Stimulated activated CD4-positive, alpha-beta T cell treated with anti-CD3 and anti-CD28 coated beads, Interleukin-4, amount 100 ng/mL, for 48 hours (primary cell): ENCODE data around the gene MAP9.
"Not testable (repeated sequence)": the region's sequence is repeated elsewhere in the genome, so short reads cannot be mapped to it uniquely, and the experiment has no call there.

Experiments
- DNase-seq, 2 donors: peaks; one replicate each; pipeline ENCODE4 v3.0.0-alpha.2; 2020; ENCODE audit warnings: low read depth in 2 of 2

Gene MAP9

DNA sequence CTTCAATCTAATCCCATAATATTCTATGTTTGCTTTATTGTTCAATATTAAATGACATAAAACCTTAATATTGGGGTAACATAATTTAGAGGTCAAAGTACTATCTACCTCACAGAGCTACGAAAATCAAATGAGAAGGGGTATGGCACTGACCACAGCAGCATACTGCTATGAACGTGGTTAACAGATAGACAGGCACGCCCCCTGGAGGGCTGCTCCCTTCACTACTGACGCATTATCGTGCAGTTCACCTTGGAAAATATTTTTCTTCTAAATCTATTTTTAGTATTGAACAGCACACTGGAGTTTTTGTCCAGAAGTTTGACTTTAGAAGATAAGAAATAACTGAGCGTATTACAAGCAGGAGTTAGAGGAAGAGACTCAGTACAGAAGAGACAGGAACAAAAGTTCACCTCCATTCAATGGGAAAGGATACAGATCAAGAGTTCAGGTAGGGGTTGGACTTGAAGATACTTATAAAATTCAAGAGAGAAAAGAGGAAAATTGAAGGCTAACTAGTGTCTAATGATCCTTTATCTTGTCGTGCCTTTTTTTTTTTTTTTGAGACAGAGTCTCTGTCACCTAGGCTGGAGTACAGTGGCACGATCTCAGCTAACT is 22.7 kb downstream of the MAP9 start:
- peak; percentile 23 to 24 for DNase-seq

DNA sequence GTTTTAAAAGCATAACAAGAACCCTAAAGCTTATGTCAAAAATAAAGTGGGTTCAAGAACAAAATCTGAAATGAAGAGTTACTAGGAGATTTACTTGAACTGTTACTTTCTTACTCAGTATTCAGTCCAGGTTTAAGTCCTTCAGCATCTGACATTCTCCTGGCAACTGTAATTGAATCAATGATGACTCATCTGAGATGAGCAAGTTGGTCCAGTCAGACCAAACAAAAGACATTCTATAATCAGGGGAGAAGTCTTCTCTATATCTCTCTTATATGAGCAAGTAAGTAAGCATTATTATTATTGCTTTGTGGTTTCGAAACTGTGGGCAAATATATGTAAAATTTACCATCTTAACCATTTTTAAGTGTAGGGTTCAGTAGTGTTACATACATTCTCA is 34.6 kb downstream of the MAP9 start:
- no peak for DNase-seq

DNA sequence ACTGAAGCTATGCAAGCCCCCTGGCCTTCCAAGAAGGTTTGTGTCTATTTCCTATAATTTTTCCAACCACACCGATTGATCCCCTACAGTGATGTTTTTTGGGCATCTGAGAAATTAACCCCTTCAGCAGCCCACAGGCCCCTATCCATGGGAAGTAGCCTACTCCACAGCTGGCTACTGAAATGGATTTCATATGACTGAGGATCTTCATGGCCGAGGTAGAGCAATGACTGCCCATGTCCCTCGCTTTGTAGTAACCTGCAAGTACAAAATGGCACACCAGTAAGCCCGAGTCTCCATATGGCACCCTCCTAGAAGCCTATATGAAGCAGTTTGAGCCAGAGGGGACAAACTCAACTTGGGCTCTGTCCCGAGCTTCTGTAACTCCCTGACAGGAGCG is 36.8 kb downstream of the MAP9 start:
- DNase-seq, result no peak

DNA sequence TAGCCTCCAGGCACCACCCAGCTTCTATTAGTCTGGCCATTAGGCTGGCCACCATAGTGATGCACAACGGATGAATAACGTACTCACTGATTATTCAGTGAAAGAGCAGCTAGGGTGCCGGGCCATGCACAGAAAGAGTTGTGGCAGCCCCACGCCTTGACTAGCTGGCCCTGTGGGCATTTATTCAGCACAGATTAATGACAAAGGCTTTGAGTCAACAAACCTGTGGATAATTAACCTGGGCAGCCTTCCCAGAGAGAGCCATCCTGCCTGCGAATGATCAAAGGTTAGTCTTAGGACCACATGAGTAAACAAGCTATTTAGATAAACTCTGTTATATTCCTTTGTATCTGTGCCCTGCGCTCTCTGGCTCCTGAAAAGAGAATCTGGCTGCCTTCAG is 37.2 kb downstream of the MAP9 start:
- DNase-seq, result no peak

DNA sequence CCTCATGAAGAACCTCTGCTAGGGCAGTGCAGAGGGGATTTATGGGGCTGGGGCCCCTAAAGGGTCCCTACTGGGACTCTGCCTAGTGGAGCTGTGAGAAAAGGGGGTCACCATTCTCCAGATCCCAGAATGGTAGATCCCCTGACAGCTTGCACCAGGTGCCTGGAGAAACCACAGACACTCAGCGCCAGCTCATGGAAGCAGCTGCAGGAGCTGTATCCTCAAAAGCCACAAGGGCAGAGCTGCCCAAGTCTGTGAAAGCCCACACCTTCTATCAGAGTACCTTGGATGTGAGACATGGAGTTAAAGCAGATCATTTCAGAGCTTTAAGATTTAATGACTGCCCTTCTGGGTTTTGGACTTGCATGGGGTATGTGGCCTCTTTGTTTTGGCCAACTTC is 38.6 kb downstream of the MAP9 start:
- no peak for DNase-seq

DNA sequence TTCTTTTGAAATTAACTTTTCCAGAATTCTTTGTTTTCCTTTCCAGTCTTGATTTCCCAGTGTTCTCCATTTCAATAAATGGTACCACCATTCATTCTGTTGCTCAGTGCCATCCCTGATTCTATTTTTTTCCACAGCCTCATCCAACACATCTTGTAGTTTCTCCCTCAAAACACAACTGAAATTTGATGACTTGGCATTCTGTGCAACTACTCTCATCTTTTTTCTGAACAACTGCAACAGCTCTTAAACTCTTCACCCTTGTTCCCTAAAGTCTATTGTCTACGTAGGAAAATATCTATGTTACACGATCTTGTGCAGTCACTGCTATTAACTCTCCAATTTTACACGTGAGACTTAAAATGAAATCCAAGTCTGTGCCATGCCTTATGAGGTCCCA is 40.5 kb downstream of the MAP9 start:
- DNase-seq, result no peak

DNA sequence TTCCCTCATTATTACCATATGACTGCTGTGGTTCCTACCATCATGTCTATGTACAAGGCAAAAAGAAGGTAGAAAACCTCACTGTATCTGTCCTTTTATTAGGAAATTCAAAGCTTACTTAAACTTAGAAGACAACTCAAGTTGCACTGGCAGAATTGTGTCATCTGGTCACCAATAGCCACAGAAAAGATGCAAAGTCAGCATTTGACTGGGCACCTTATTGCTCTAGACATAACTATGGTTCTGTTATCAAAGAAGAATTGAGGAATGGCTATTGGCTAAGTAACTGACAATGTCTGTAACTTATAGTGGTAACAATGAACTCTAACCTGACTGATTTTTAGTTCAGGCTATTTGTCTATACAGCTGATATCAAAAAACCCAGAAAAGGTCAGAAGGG is 45.3 kb downstream of the MAP9 start:
- DNase-seq, result no peak

DNA sequence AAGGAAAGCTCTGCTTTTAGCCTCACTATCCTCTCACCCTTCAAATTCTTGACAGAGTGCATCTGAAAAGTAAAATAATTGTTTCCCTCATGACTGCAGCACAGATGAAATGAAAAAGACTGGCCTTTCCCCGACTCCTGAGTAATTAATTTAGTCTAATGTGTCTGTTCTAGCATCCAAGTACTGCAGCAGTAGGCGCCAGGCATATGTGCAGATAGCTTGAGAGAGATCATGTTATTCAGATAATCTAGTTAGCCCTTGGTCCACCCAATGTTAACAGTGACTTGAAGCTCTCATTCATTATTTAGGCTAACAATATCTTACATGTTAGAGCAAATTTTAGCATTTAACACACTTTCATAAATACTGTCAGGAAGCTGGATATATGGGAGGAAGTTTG is 54.0 kb downstream of the MAP9 start:
- no peak for DNase-seq

DNA sequence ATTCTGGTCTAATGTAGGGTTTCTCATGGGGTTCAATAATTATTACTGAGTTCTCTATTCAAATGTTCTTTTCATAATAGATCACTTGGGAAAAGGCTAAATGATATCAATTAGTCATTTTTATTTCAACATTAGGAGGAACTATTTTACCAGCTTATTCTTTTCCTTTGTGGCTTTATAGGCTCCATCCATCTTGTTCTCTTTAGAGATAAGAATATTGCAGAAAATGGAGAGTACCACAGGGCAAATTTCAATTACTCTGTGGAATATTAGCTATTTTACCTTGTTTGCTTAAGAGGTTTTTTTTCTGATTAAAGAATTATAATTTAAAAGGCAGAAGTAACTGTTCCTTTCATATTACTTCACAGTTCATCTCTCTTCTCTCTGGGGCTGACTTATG is 55.8 kb downstream of the MAP9 start:
- DNase-seq, result no peak

DNA sequence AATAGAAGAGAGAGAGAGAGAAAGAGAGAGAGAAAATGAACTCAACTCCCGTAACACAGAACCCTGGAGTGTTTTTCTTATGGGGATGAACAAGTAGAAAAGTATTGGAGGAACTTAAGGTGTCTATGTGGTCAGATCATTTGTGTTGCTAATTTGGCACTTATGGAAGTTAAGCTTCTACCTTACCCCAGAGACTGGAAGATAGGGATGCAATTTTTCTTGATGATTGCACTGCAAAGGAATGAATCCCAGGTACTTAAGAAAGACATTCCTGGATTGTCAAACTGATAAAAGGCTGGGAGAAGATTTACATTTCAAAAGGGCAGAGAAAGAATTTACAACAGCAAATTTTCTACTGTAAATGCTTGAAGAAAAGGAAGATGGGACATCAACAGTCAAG is 57.2 kb downstream of the MAP9 start:
- no peak for DNase-seq

DNA sequence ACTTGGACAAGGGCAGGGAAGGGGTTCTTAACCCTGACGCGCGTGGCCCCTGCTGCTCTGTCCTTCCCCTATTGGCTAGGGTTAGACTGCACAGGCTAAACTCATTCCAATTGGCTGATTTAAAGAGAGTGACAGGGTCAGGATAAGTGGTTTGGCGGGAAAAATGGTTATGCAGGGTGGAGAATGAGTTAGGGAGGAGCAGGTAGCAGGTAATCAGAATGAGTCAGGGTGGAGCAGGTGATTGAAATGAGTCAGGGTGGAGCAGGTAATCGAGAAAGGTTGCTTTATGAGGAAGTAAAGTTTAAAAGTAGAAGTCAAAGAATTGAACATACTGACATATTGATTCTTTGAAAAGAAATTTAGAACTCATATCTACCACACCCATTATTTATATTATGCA is 64.7 kb downstream of the MAP9 start:
- DNase-seq, result not testable (repeated sequence)

DNA sequence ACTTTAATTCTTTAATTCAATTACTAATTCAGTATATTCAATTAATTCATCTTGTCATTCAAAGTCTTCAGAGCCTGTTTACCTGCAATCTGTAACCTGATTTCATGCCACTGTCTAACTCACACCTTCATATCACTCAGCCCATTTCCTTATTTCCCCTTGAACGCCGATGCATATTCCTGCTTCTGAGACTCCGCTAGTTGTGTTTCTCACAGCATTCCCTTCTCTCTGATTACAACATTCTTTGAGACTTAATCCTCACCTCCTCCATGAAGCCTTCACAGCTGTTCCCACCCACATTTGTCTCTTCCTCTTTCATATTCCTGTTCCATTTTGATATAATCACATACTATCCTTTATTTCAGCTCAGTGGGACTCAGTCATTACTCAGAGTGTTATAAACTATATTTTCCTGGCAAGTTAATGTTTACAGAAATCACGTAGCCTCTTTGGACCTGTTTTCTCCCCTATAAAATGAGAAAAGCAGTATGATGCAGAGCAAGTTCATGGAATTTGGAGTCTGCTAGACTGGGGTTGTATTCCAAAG is 69.0 kb downstream of the MAP9 start:
- DNase-seq, result no peak

DNA sequence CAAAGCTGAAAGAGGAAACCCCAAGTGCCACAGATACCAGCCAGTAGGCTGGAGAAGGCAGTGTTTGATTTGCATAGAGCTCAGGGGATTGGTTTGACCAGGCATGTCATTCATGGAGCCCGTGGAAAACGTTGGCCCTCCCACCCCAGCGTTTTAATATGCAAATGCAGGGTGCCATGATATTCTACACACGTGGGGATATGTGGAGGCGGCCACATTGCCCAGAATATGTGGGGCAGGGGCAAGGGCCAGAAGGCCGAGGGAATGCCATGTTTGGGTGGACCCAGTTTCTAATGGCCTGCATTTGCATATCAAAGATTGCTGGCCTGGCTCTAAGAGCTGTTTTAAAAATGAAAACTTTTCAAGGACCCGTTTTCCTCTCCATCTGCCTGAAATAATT is 71.1 kb downstream of the MAP9 start:
- no peak for DNase-seq

DNA sequence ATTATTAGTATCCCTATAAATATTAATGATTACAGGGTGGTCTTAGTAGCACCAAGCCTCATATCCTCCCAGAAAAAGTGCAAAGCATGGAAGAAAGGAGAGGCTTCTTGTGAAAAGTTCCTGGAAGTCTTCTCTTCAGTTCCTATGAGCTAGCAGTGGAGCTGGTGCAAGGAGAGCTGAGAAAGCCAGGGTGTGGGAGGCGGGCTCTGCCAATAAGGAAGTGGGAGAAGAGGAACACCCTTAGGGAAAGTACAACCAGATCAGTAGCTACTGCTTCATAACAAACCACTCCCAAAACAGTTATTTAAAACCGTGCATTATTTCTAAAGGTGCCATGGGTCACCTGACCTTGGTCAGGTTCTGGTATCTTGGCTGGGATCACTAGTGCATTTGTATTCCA is 72.4 kb downstream of the MAP9 start:
- no peak for DNase-seq

DNA sequence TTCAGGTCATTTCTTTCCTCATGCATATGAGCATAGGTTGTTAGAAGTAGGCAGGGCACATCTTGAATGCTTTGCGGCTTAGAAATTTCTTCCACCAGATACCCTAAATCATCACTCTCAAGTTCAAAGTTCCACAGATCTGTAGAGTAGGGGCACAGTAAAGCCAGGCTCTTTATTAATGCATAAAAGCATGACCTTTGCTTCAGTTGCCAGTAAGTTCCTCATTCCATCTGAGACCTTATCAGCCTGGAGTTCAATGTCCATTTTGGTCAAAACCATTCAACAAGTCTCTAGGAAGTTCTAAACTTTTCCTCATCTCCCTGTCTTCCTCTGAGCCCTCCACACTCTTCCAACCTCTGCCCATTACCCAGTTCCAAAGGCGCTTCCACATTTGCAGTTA is 77.7 kb downstream of the MAP9 start:
- DNase-seq, result no peak
